GM04504 (cell line): ENCODE data around the gene LATS2.
"Not testable (repeated sequence)": the region's sequence is repeated elsewhere in the genome, so short reads cannot be mapped to it uniquely, and the experiment has no call there.

ENCODE experiments used
- DNase-seq: peaks from one replicate; pipeline ENCODE4 v3.0.0-alpha.2; 2012; ENCODE audit warnings: low read depth

The LATS2 gene

GRCh38 chr13:20960663-20961309, 100.6 kb downstream of the LATS2 start:
- DNase-seq = no peak

- not testable (repeated sequence) for DNase-seq
Measured at GRCh38 chr13:20957049-20957620, 104.3 kb downstream of the LATS2 start.

DNA sequence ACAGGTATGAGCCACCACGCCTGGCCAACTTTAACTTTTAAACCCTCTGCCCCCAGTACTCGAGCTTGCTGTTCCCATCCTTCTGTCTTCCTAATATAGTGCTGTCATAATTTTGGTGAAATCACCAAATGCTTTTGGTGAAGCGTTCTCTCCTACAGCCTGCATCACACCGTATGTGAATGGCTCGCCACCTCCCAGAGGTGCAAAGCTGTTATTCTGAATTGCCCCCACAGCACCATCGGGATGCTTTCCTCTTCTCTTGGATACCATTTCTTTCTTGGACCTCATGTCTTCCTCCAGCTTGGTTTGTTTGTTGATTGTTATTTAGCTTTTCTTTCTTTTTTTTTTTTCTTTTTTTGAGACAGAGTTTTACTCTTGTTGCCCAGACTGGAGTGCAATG, 105.9 kb downstream of the LATS2 start:
- DNase-seq = no peak

DNA sequence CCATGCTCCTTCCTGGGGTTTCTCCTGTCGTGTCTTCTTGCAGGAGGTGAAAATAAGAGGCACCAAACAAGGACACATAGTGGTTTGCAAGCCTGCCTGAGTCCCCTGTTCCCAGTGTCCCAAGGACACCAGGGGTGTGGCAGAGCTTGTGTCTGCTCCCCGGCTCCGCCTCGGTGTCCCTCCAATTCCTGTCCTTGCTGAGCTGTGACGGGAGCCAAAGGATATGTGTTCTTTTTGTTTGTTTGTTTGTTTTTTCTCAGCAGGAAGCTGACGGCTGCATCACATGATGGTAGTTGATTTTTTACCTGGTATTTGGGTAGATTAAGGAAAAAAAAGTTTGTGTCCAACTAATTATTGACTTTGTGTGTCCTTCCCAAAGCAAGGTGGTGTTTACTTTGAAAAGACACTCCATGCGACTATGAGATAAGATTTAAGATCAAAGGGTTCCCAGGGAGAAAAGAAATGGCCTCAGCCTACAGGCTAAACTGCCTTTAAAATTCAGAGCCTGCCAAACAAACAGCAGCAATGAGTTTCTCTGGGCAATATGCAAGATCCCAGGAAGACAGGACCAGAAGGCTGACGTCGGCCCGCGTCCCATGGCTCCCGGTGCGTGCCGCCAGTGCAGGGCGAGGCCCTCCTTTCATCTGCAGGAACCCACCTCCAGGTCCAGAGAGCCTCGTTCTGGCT, 108.0 kb downstream of the LATS2 start:
- no peak for DNase-seq

- DNase-seq = no peak
Measured at GRCh38 chr13:20952838-20953237, 108.5 kb downstream of the LATS2 start.

DNA sequence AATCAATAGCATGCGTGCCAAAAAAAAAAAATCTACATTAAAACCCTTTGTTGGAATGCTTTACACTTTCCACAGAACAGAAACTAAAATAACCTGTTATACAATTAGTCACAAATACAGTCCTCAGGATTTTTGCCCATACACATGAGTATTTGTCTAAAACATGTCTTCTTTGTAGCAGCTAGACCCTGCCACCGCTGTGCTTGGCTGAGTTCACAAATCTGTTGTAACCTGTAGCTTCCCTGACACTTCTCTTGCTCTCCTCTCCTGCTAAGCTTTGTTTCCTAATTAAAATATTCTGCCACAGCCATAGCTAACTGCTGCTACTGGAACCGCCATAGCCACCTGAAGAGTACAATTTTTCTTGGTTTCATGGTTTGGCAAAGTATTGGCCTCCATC, 113.4 kb downstream of the LATS2 start:
- not testable (repeated sequence) for DNase-seq

GRCh38 chr13:20945952-20946383, 115.4 kb downstream of the LATS2 start:
- DNase-seq = no peak

DNA sequence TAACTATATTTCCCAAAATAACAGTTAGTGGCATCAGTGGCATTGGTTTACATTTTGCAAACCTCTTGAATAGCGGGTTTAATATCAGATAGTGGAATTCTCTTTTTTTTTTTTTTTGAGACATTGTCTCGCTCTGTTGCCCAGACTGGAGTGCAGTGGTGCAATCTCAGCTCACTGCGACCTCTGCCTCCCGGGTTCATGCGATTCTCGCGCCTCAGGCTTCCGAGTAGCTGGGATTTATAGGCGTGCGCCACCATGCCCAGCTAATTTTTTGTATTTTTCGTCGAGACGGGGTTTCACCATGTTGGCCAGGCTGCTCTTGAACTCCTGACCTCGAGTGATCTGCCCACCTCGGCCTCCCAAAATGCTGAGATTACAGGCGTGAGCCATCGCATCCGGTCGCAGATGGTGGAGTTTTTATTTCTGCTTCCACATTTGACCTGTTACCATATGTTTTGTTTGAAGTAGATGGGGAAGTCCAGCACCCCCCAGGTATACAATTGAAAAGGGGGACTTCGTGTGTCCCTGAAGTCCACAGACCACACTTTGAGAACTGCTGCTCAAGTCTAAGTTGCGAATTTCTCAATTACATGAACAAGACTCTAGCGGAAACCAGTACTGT, 118.3 kb downstream of the LATS2 start:
- no peak for DNase-seq

DNA sequence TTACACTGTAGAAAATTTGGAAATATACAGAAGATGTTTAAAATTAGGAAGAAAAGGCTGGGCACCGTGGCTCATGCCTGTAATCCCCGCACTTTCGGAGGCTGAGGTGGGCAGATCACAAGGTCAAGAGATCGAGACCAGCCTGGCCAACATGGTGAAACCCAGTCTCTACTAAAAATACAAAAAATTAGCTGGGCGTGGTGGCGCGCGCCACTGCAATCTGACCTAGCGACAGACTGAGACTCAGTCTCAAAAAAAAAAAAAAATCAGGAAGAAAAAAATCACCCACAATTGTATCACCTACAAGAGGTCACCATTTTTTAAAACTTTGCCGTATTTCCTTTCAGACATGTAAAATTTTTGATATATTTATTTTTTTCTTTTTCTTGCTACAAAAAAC, 120.9 kb downstream of the LATS2 start:
- DNase-seq = not testable (repeated sequence)

DNA sequence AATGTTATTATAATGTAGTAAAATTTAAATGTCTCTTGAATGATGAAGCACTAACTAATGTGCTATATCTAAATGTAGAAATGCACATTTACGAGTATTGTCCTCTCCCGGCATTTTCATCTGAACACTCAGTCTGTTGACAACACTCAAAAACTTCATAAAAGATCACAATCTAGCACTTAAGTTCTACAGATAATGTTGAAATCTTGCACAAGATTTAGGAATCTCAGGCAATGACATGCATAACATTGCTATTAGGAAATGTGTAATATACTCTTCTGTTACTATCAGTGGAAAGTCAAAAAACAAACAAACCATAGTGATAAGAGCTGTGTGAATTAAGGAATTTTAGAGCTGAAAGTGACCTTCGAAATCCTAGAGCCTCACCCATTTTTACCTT, 121.3 kb downstream of the LATS2 start:
- DNase-seq = peak; percentile 35

DNA sequence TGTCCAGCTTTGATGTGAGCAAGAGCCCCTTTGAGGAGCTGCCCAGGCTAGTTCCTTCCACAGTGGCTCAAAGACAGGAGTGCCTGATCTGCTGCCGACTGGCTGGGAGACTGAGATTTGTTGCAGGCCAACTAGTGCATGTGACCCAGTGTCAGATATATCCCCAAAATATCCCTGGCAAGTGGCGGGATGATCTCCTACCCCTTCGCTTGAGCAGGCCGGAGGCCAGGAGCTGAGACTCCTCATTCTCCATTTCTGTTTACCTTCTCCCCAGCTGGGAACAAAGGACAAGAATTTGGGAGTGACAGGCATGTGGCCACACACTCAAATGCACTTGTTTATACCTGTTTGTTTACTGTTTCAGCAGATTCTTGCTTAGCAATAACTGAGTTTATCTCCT, 121.7 kb downstream of the LATS2 start:
- no peak for DNase-seq

- DNase-seq = no peak
Measured at GRCh38 chr13:20938302-20938701, 123.1 kb downstream of the LATS2 start.

GRCh38 chr13:20927596-20928257, 133.7 kb downstream of the LATS2 start:
- DNase-seq = no peak

GRCh38 chr13:20925395-20925790, 136.0 kb downstream of the LATS2 start:
- DNase-seq = not testable (repeated sequence)

GRCh38 chr13:20924758-20925394, 136.5 kb downstream of the LATS2 start:
- peak; percentile 44 for DNase-seq

DNA sequence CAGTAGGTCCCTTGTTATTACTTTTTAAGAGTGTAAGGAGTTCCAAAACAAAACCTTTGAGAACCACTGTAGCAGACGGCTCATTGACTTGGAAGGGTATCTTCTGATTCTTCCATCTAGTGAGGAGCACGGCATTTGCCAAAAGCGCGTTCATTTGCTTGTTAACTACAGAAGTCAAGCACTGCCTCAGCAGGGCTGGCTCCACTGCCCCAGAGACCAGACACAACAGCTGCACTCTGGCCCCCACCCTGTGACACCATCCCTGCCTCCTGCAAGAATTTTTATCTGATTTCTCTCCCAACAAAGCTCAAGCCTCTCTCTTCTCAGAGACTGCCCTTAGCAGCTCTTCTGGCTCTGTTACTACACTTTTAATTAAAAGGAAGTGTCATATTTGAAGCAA, 138.1 kb downstream of the LATS2 start:
- no peak for DNase-seq
